Peyer's patch (tissue), 4 donors: ENCODE data around the gene TEKT3. TPM values are rescaled to one million over a fixed set of nuclear protein-coding genes. Genes with fewer than 3 reads are reported as not detected.

Source experiments
- DNase-seq, 3 donors: peaks; one replicate each; pipeline ENCODE4 v3.0.0-alpha.2; 2017 to 2019
- H3K27ac ChIP-seq, 4 donors: fragments of 200-600 bp; sonication (generic); one replicate each; pipeline ENCODE4 v1.5.1; 2016 to 2019
- H3K27me3 ChIP-seq, 2 donors: fragments of 200-600 bp; sonication (generic); one replicate each; pipeline ENCODE4 v1.5.1; 2019
- H3K36me3 ChIP-seq, 3 donors: fragments of 200-600 bp; sonication (generic); one replicate each; pipeline ENCODE4 v1.5.1; 2016 to 2019
- H3K4me1 ChIP-seq, 4 donors: fragments of 200-600 bp; sonication (generic); one replicate each; pipeline ENCODE4 v1.5.1; 2016 to 2019
- H3K4me3 ChIP-seq, 4 donors: fragments of 200-600 bp; sonication (generic); 1 replicate in 3 of 4; 2 replicates in 1 of 4; pipeline ENCODE4 v1.5.1; 2016 to 2019; ENCODE audit warnings: mild to moderate bottlenecking in 1 of 4
- H3K9me3 ChIP-seq, 4 donors: fragments of 200-600 bp; sonication (generic); one replicate each; pipeline ENCODE4 v1.5.1; 2016 to 2019; ENCODE audit warnings: mild to moderate bottlenecking in 1 of 4
- POLR2A ChIP-seq, 2 donors: fragments of 450-650 bp; IDR thresholded peaks; one replicate each; pipeline ENCODE4 v1.5.1; 2017; ENCODE audit warnings: antibody characterized with exemption in 2 of 2, mild to moderate bottlenecking in 2 of 2, moderate library complexity in 2 of 2
- total RNA-seq, 4 donors: library from RNA; depleted of rRNA; stranded (reverse); fragments of >200 nt; gene quantifications; one replicate each; pipeline ENCODE4 v1.1.0, GENCODE V29; 2016
- TF ChIP-seq, protein P1 (sequence below), 6 experiments: fragments of 450-650 bp in 4 of 6; fragments of 200-600 bp in 2 of 6; sonication (generic) in 1 of 6; IDR thresholded peaks; one replicate each; pipeline ENCODE4 v1.5.1; 2017 to 2019; ENCODE audit warnings: antibody characterized with exemption in 6 of 6, mild to moderate bottlenecking in 3 of 6, moderate library complexity in 1 of 6

Gene TEKT3
- total RNA-seq, 4 donors from 2014 or later, result 2.5 to 3.9 TPM; not detected in 2

DNA sequence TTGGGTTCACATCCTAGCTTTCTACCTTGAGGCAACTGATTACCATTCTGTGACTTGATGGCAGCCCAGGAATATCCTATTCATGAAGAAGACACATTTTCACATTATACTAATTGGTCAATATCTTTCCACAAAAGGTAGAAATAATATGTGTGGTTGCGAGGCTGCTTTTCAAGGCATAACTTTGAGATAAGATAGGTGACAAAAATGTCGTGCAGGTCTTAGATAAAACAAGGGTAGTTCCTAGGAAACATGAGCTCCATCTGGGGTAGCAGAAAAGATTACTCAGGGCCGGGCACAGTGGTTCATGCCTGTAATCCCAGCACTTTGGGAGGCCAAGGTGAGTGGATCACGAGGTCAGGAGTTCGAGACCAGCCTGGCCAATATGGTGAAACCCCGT is 22.3 kb upstream of the TEKT3 start:
- no peaks in the 10 kb centered on the region for H3K9me3 ChIP-seq
- DNase-seq, result no peak
- TF ChIP-seq, protein P1, sequence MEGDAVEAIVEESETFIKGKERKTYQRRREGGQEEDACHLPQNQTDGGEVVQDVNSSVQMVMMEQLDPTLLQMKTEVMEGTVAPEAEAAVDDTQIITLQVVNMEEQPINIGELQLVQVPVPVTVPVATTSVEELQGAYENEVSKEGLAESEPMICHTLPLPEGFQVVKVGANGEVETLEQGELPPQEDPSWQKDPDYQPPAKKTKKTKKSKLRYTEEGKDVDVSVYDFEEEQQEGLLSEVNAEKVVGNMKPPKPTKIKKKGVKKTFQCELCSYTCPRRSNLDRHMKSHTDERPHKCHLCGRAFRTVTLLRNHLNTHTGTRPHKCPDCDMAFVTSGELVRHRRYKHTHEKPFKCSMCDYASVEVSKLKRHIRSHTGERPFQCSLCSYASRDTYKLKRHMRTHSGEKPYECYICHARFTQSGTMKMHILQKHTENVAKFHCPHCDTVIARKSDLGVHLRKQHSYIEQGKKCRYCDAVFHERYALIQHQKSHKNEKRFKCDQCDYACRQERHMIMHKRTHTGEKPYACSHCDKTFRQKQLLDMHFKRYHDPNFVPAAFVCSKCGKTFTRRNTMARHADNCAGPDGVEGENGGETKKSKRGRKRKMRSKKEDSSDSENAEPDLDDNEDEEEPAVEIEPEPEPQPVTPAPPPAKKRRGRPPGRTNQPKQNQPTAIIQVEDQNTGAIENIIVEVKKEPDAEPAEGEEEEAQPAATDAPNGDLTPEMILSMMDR (IDR thresholded peaks at IDR 0.05), result no peak
- no peak for TF ChIP-seq POLR2A (IDR thresholded peaks at IDR 0.05)

DNA sequence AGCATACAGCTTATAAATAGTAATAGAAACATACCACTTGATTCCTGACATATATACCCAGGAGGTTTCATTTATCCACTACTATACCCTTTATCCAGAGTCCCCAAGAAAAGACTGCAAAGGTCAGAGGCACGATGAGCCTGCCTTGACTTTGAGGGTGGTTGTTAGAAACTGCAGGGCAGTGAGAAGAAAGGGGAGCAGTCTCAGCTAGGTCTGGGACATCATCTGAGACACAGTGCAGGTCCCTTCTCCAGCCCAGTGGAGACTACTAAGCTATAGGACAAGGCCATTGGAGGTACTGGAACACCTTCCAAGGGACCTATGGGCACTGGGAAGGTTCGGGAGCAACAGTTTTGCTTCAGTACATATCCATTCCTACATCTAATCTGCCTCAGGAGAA is 20.2 kb upstream of the TEKT3 start:
- Histone ChIP-seq H3K27ac (no peak overlapping the region), H3K27me3 (no peaks in the 10 kb centered on the region)
- TF ChIP-seq, protein P1 (IDR thresholded peaks at IDR 0.05), result no peak

More for the DNA sequence above, 22.3 kb upstream of the TEKT3 start:
- no peak overlapping the region for H3K27ac ChIP-seq
- no peaks in the 10 kb centered on the region for H3K27me3 ChIP-seq
- H3K4me1 ChIP-seq, result no peaks in the 10 kb centered on the region
- H3K36me3 ChIP-seq, result no peaks in the 10 kb centered on the region
- H3K4me3 ChIP-seq, result no peak overlapping the region

GRCh38 chr17:15361151-15361550 is 19.8 kb upstream of the TEKT3 start:
- TF ChIP-seq POLR2A (IDR thresholded peaks at IDR 0.05), result no peak
- TF ChIP-seq, protein P1 (IDR thresholded peaks at IDR 0.05), result no peak

More for the DNA sequence above, 20.2 kb upstream of the TEKT3 start:
- Histone ChIP-seq H3K4me3 (no peak overlapping the region), H3K9me3 (no peaks in the 10 kb centered on the region), H3K36me3 (no peaks in the 10 kb centered on the region), H3K4me1 (no peaks in the 10 kb centered on the region)
- DNase-seq, result no peak

GRCh38 chr17:15354256-15354655 is 12.9 kb upstream of the TEKT3 start:
- Histone ChIP-seq H3K4me3 (no peak overlapping the region), H3K36me3 (no peaks in the 10 kb centered on the region), H3K27me3 (no peaks in the 10 kb centered on the region), H3K4me1 (peaks cover 0 to 33% (median 5%) of the 10 kb centered on the region in 4 donors), H3K27ac (peak overlapping the region in 2 of 4 donors; percentile 84 to 85), H3K9me3 (no peaks in the 10 kb centered on the region)
- TF ChIP-seq, protein P1 (IDR thresholded peaks at IDR 0.05), result peak in 1 of 6 experiments; percentile 3
- TF ChIP-seq POLR2A (IDR thresholded peaks at IDR 0.05), result no peak
- DNase-seq, result peak in 1 of 3 donors; percentile 65

More at GRCh38 chr17:15361151-15361550, 19.8 kb upstream of the TEKT3 start:
- H3K27ac ChIP-seq, result no peak overlapping the region
- no peaks in the 10 kb centered on the region for H3K27me3 ChIP-seq
- no peaks in the 10 kb centered on the region for H3K36me3 ChIP-seq
- no peaks in the 10 kb centered on the region for H3K9me3 ChIP-seq
- H3K4me3 ChIP-seq, result no peak overlapping the region
- no peak for DNase-seq
- H3K4me1 ChIP-seq, result no peaks in the 10 kb centered on the region

DNA sequence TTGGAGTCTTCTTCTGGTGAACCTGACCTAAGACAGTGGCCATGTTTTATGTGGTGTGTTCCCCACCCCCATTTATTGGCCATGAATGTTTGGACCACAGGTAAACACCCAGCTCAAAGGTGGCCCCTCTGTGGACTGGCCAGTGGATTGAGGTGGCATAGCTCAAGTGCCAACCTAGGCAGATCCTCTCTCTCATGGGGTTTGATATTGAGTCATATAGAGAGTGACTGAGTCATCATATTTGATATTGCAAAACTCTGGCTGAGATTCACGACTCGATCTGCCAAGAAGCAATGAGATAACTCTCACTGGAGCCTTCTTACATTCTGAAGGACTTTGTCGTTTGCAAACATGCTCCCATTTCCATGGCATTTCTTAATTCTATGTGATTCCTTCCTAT is 10.5 kb upstream of the TEKT3 start:
- TF ChIP-seq, protein P1 (IDR thresholded peaks at IDR 0.05), result peak in 1 of 6 experiments; percentile 3
- TF ChIP-seq POLR2A (IDR thresholded peaks at IDR 0.05), result peak in 1 of 2 donors; percentile 48
- DNase-seq, result peak in 2 of 3 donors; percentile 64 to 75
- no peaks in the 10 kb centered on the region for H3K36me3 ChIP-seq
- H3K27me3 ChIP-seq, result no peaks in the 10 kb centered on the region
- H3K4me1 ChIP-seq, result peaks cover 0 to 49% (median 5%) of the 10 kb centered on the region in 4 donors
- H3K9me3 ChIP-seq, result no peaks in the 10 kb centered on the region
- peak overlapping the region; percentile 12 to 85 (median 69) for H3K27ac ChIP-seq
- no peak overlapping the region for H3K4me3 ChIP-seq

- no peak for TF ChIP-seq POLR2A (IDR thresholded peaks at IDR 0.05)
- TF ChIP-seq, protein P1 (IDR thresholded peaks at IDR 0.05), result no peak
- H3K4me1 ChIP-seq, result peaks cover 0 to 52% (median 6%) of the 10 kb centered on the region in 4 donors
These were observed 10.1 kb upstream of the TEKT3 start for GRCh38 chr17:15351478-15351840.

More at GRCh38 chr17:15351478-15351840, 10.1 kb upstream of the TEKT3 start:
- Histone ChIP-seq H3K4me3 (no peak overlapping the region), H3K9me3 (no peaks in the 10 kb centered on the region), H3K27ac (peak overlapping the region; percentile 12 to 85 (median 65)), H3K27me3 (no peaks in the 10 kb centered on the region), H3K36me3 (no peaks in the 10 kb centered on the region)
- no peak for DNase-seq
